H1 (cell line): ENCODE data around the gene RBM25. TPM values are rescaled to one million over a fixed set of nuclear protein-coding genes. Genes with fewer than 3 reads are reported as not detected.
"Not testable (repeated sequence)": the region's sequence is repeated elsewhere in the genome, so short reads cannot be mapped to it uniquely, and the experiment has no call there.

ENCODE experiments used
- CTCF ChIA-PET: fragments of 300-600 bp; sonication (Branson Sonifier 250); formaldehyde crosslinking; loops from one replicate; lab custom pipeline; 2021; ENCODE audit not compliant: partially characterized antibody; lab: Charles Lee
- POLR2A ChIA-PET: fragments of 300-600 bp; sonication (Branson Sonifier 250); formaldehyde crosslinking; loops from one replicate; lab custom pipeline; 2021; ENCODE audit warnings: inconsistent platforms; ENCODE audit not compliant: partially characterized antibody; lab: Charles Lee
- DNase-seq, 2 experiments: peaks; one replicate each; pipeline versions ENCODE4 v3.0.0 to v3.0.0-alpha.2; 2010 to 2022; ENCODE audit warnings: low spot score in 2 of 2, low read depth in 1 of 2, mixed read lengths in 1 of 2
- FAIRE-seq: peaks from 2 replicates; lab custom pipeline; 2011; peaks lifted over from hg19 to GRCh38; lab: Jason Lieb, UNC
- H2AFZ ChIP-seq: 2 replicates; pipeline ENCODE4 v1.8.1; 2012; ENCODE audit warnings: low read length, inconsistent platforms
- H2AK5ac ChIP-seq: 2 replicates; pipeline ENCODE4 v1.6.1; 2013; ENCODE audit warnings: low read depth, low read length
- H2BK120ac ChIP-seq: replicated peaks from 2 replicates; pipeline ENCODE3; 2013; ENCODE audit warnings: low read depth, low read length, inconsistent platforms
- H2BK12ac ChIP-seq: 2 replicates; pipeline ENCODE4 v1.6.1; 2013; ENCODE audit warnings: low read depth, low read length
- H2BK15ac ChIP-seq: 2 replicates; pipeline ENCODE4 v1.6.1; 2013; ENCODE audit warnings: low read length
- H2BK20ac ChIP-seq: 2 replicates; pipeline ENCODE4 v1.6.1; 2013; ENCODE audit warnings: low read length
- H2BK5ac ChIP-seq: 2 replicates; pipeline ENCODE4 v1.6.1; 2013; ENCODE audit warnings: low read depth, low read length
- H3K14ac ChIP-seq: 2 replicates; pipeline ENCODE4 v1.6.1; 2013; ENCODE audit warnings: inconsistent platforms; ENCODE audit not compliant: insufficient read length
- H3K18ac ChIP-seq: 2 replicates; pipeline ENCODE4 v1.6.1; 2013; ENCODE audit warnings: low read length; ENCODE audit errors: extremely low read depth
- H3K23ac ChIP-seq: 2 replicates; pipeline ENCODE4 v1.6.1; 2013; ENCODE audit warnings: inconsistent platforms; ENCODE audit not compliant: insufficient read length
- H3K23me2 ChIP-seq: 2 replicates; pipeline ENCODE4 v1.6.1; 2013; ENCODE audit warnings: low read depth, low read length
- H3K27ac ChIP-seq: 2 replicates; pipeline ENCODE4 v1.6.1; 2011; ENCODE audit warnings: low read depth, low read length, inconsistent platforms
- H3K27me3 ChIP-seq, 4 experiments: replicated peaks in 1 of 4; 1 replicate in 1 of 4; 2 replicates in 3 of 4; pipeline versions ENCODE4 v1.6.1 to v1.8.1; 2011 to 2013; ENCODE audit warnings: low read length in 3 of 4, mild to moderate bottlenecking in 3 of 4, inconsistent platforms in 2 of 4, mixed read lengths in 2 of 4, moderate library complexity in 1 of 4; ENCODE audit not compliant: control insufficient read depth in 3 of 4, insufficient read depth in 3 of 4; ENCODE audit errors: extremely low read depth in 1 of 4
- H3K36me3 ChIP-seq, 4 experiments: 2 replicates each; pipeline versions ENCODE4 v1.6.1 to v1.8.1; 2011 to 2013; ENCODE audit warnings: mild to moderate bottlenecking in 4 of 4, low read length in 3 of 4, moderate library complexity in 2 of 4, control low read depth in 1 of 4, inconsistent platforms in 1 of 4; ENCODE audit not compliant: insufficient read depth in 4 of 4, control insufficient read depth in 2 of 4
- H3K4ac ChIP-seq: replicated peaks from 2 replicates; pipeline ENCODE3; 2013; ENCODE audit warnings: low read length, low read depth, mixed read lengths, inconsistent platforms; ENCODE audit not compliant: insufficient read length
- H3K4me1 ChIP-seq, 4 experiments: replicated peaks in 1 of 4; 1 replicate in 1 of 4; 2 replicates in 3 of 4; pipeline versions ENCODE4 v1.6.1 to v1.8.1; 2011 to 2013; ENCODE audit warnings: low read length in 3 of 4, inconsistent platforms in 2 of 4, mixed read lengths in 1 of 4; ENCODE audit not compliant: insufficient read depth in 4 of 4, control insufficient read depth in 3 of 4
- H3K4me2 ChIP-seq, 2 experiments: 2 replicates each; pipeline versions ENCODE4 v1.6.1 to v1.8.1; 2011 to 2013; ENCODE audit warnings: low read depth in 2 of 2, low read length in 2 of 2, control low read depth in 1 of 2, inconsistent platforms in 1 of 2, mild to moderate bottlenecking in 1 of 2; ENCODE audit not compliant: insufficient read depth in 1 of 2
- H3K4me3 ChIP-seq, 4 experiments: fragments of 200-600, 300-600 bp in 1 of 4; sonication (generic), shearing (Covaris generic), sonication (Bioruptor Twin) in 1 of 4; 2 replicates each; pipeline versions ENCODE4 v1.5.1 to v1.8.1; 2011 to 2016; ENCODE audit warnings: low read length in 4 of 4, low read depth in 3 of 4, control low read depth in 2 of 4, inconsistent platforms in 2 of 4, mild to moderate bottlenecking in 2 of 4, mixed read lengths in 1 of 4, moderate library complexity in 1 of 4; ENCODE audit not compliant: insufficient read depth in 2 of 4; ENCODE audit errors: extremely low read depth in 1 of 4
- H3K56ac ChIP-seq: replicated peaks from 2 replicates; pipeline ENCODE3; 2013; ENCODE audit warnings: low read depth, mild to moderate bottlenecking, mixed read lengths, low read length, inconsistent platforms; ENCODE audit not compliant: insufficient read length
- H3K79me1 ChIP-seq: 2 replicates; pipeline ENCODE4 v1.6.1; 2013; ENCODE audit warnings: low read depth, low read length, control low read depth
- H3K79me2 ChIP-seq, 2 experiments: 2 replicates each; pipeline versions ENCODE4 v1.6.1 to v1.8.1; 2012 to 2013; ENCODE audit warnings: low read length in 2 of 2, mild to moderate bottlenecking in 2 of 2, inconsistent platforms in 1 of 2; ENCODE audit not compliant: insufficient read depth in 2 of 2, control insufficient read depth in 1 of 2
- H3K9ac ChIP-seq, 4 experiments: replicated peaks in 1 of 4; 1 replicate in 1 of 4; 2 replicates in 3 of 4; pipeline versions ENCODE4 v1.6.1 to v1.8.1; 2011 to 2013; ENCODE audit warnings: low read depth in 3 of 4, low read length in 3 of 4, control low read depth in 2 of 4, mild to moderate bottlenecking in 2 of 4, moderate library complexity in 2 of 4, inconsistent platforms in 1 of 4; ENCODE audit errors: extremely low read depth in 1 of 4
- H3K9me3 ChIP-seq, 2 experiments: 2 replicates each; pipeline versions ENCODE4 v1.6.1 to v1.8.1; 2012 to 2013; ENCODE audit warnings: mild to moderate bottlenecking in 2 of 2, moderate library complexity in 2 of 2, control low read depth in 1 of 2, inconsistent platforms in 1 of 2, low read depth in 1 of 2, low read length in 1 of 2, mixed read lengths in 1 of 2; ENCODE audit not compliant: insufficient read depth in 2 of 2
- H4K20me1 ChIP-seq, 2 experiments: replicated peaks in 1 of 2; 2 replicates each; pipeline versions ENCODE3 to v1.8.1; 2011 to 2013; ENCODE audit warnings: inconsistent platforms in 2 of 2, low read length in 2 of 2, mild to moderate bottlenecking in 1 of 2; ENCODE audit not compliant: insufficient read depth in 2 of 2, control insufficient read depth in 1 of 2
- H4K5ac ChIP-seq: 2 replicates; pipeline ENCODE4 v1.6.1; 2013; ENCODE audit warnings: low read length, low read depth, mixed read lengths, inconsistent platforms; ENCODE audit not compliant: insufficient read length
- H4K8ac ChIP-seq: 2 replicates; pipeline ENCODE4 v1.8.0; 2013; ENCODE audit warnings: mild to moderate bottlenecking, moderate library complexity, low read length, inconsistent platforms; ENCODE audit not compliant: insufficient read depth; ENCODE audit errors: extremely low read depth
- H4K91ac ChIP-seq: replicated peaks from 2 replicates; pipeline ENCODE3; 2013; ENCODE audit warnings: low read length, mixed read lengths, inconsistent platforms; ENCODE audit not compliant: insufficient read length
- ATF3 ChIP-seq: IDR thresholded peaks from 2 replicates; pipeline ENCODE4 v1.6.1; 2011; ENCODE audit warnings: low read depth, mild to moderate bottlenecking, low read length; ENCODE audit not compliant: insufficient read depth
- WGBS, 2 experiments: shearing (Covaris generic) in 1 of 2; methylation state at CpG; one replicate each; pipeline versions ENCODE4 v1.1.6 to v1.1.7; 2013 to 2015; ENCODE audit warnings: low lambda C conversion rate in 2 of 2, mixed read lengths in 2 of 2, inconsistent platforms in 1 of 2, low coverage in 1 of 2, missing lambda C conversion rate in 1 of 2; ENCODE audit not compliant: insufficient replicate concordance in 2 of 2, insufficient coverage in 1 of 2, insufficient read length in 1 of 2; ENCODE audit errors: extremely low coverage in 1 of 2, missing lambda C conversion rate in 1 of 2; 5-methylcytosine and 5-hydroxymethylcytosine counted together
- polyA plus RNA-seq, 7 experiments: library from polyadenylated mRNA; depleted of rRNA in 3 of 7; stranded (reverse) in 5 of 7; unstranded in 2 of 7; fragments of >200 nt in 5 of 7; fragments of 200-250 nt in 2 of 7; gene quantifications; 1 replicate in 5 of 7; 2 replicates in 1 of 7; 4 replicates in 1 of 7; pipeline versions ENCODE4 v1.2.1 to v1.2.3, GENCODE V29; 2011 to 2013; ENCODE audit warnings: missing spikeins in 2 of 7, mixed read lengths in 2 of 7
- total RNA-seq: library from RNA; stranded (reverse); fragmentation: NEBNext Ultra II Directional; extraction: Animal tissue kit (Norgen Biotek cat#: 25700); gene quantifications from 2 replicates; pipeline ENCODE4 v1.2.1, GENCODE V29; 2021

Gene RBM25
- total and polyA plus RNA-seq, 2 of the 8 experiments (the other 6 are each of a cell fraction or from before 2014, with no cell fraction given), result 25.6 to 134 TPM

- TF ChIP-seq ATF3, result no peak
These were observed 44.2 kb upstream of the RBM25 start (continued) for GRCh38 chr14:73014105-73014504.

GRCh38 chr14:73015552-73015951 lies 42.8 kb upstream of the RBM25 start:
- H3K79me2 ChIP-seq, H3K9ac ChIP-seq, H3K23ac ChIP-seq, H3K56ac ChIP-seq, H2BK12ac ChIP-seq, H3K23me2 ChIP-seq, H4K8ac ChIP-seq, H3K4me2 ChIP-seq, H2BK5ac ChIP-seq, H3K36me3 ChIP-seq, H2BK120ac ChIP-seq, H3K27me3 ChIP-seq, H4K5ac ChIP-seq, H2AFZ ChIP-seq, DNase-seq, H3K4ac ChIP-seq, H3K18ac ChIP-seq, H2AK5ac ChIP-seq, CTCF ChIA-PET, H3K9me3 ChIP-seq, H4K91ac ChIP-seq, H3K27ac ChIP-seq, FAIRE-seq, H3K4me3 ChIP-seq, H3K4me1 ChIP-seq, H3K14ac ChIP-seq, H3K79me1 ChIP-seq, POLR2A ChIA-PET, H2BK15ac ChIP-seq, H4K20me1 ChIP-seq, H2BK20ac ChIP-seq: not testable (repeated sequence)
- 89% methylated on average over 13 of the region's 14 CpGs; no CpG with 5 or more reads in 1 of the 2 experiments for WGBS, 2 experiments
